ENCODE measurements around the gene URM1. TPM values are rescaled to one million over a fixed set of nuclear protein-coding genes. Genes with fewer than 3 reads are reported as not detected.

URM1 gene
- total RNA-seq, 1 experiment from 2014 or later: 46.6 TPM

DNA sequence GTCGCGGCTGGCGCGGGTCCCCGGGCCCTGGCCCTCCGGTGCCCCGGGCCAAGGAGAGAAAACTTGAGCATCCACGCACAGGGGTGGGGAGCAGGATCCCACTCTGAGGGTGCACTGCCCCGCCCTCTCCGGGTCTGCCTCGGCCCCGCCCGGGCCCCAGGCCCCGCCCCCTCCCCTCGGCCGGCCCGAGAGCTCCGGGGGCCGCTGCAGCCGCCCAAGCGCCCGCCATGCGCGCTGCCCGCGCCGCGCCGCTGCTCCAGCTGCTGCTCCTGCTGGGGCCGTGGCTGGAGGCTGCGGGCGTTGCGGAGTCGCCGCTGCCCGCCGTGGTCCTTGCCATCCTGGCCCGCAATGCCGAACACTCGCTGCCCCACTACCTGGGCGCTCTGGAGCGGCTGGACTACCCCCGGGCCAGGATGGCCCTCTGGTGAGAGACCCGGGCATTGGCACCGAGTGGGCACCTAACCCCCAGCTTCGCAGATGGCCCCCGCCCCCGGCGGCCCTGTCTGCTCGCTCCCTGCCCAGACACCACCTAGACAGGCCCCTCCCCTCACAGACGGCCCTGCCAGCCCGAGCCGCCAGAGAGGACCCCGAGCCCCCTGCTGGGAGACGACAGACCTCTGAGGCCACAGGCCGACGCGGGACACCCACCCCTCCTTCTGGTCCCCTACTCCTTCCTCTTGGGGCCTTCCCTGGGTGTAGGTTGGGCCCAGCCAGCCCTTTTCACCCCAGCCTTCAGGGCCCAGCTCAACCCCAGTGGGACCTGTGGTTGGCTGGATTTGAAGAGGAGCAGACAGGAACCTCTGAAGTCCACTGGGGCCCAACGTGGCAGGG is 49.7 kb downstream of the URM1 start, which contains the start of gene CERCAM:
Gene CERCAM (plus strand): TSS at position 207 of the 831 bp plus-strand sequence. CDS start 21 bp downstream, at position 228.
- no peak within 1 kb of the TSS for H4K5ac ChIP-seq (ENCODE audit: insufficient read length, low read depth, low read length)
- H2BK20ac ChIP-seq (ENCODE audit: low read depth, low read length, poor library complexity, severe bottlenecking): no peak within 1 kb of the TSS
- peaks cover 3% of the 10 kb centered on the region for H3K4me1 ChIP-seq (ENCODE audit: insufficient read depth, low read length)
- no peak within 1 kb of the TSS for H3K9ac ChIP-seq (ENCODE audit: extremely low read depth, insufficient read length, low read length)
- H4K8ac ChIP-seq (replicated peaks; ENCODE audit: insufficient read length, low read depth, low read length): no peak within 1 kb of the TSS
- no peak within 1 kb of the TSS for H3K27ac ChIP-seq (ENCODE audit: insufficient read length, low read depth, low read length)
- H3K79me1 ChIP-seq (ENCODE audit: insufficient read depth, low read depth, low read length, poor library complexity, severe bottlenecking): no peaks in the 10 kb centered on the region
- H3K79me2 ChIP-seq (ENCODE audit: insufficient read depth, low read length): no peaks in the 10 kb centered on the region
- no peak within 1 kb of the TSS for H2BK120ac ChIP-seq (ENCODE audit: low read depth, low read length, poor library complexity, severe bottlenecking)
- H2AFZ ChIP-seq (ENCODE audit: low read length): no peak within 1 kb of the TSS
- H3K23ac ChIP-seq (ENCODE audit: insufficient read length, low read depth, low read length): no peak within 1 kb of the TSS
- H3K14ac ChIP-seq (ENCODE audit: insufficient read depth, low read length): no peak within 1 kb of the TSS
- no peak within 1 kb of the TSS for H2BK12ac ChIP-seq (ENCODE audit: insufficient read length, low read depth, low read length)
- DNase-seq: peak; percentile 65
- H2BK5ac ChIP-seq (ENCODE audit: insufficient read length, low read length): no peak within 1 kb of the TSS
- Mint-ChIP-seq H3K4me1 (peaks cover 14 to 20% of the 10 kb centered on the region in 2 experiments), H3K27me3 (ENCODE audit: low read depth) (peaks cover 82% of the 10 kb centered on the region), H3K4me3 (peak within 1 kb of the TSS; percentile 60 to 81), H3K27ac (no peak within 1 kb of the TSS), H3K36me3 (ENCODE audit: insufficient read depth in 1 of 3, low read depth in 3 of 3) (no peaks in the 10 kb centered on the region), H3K9me3 (no peaks in the 10 kb centered on the region)
- WGBS (ENCODE audit: extremely low coverage, insufficient read length, low lambda C conversion rate): no CpG with 5 or more reads among the region's 59 CpGs
- no peak within 1 kb of the TSS for H3K56ac ChIP-seq (ENCODE audit: insufficient read length, low read depth, low read length)
- no peak for TF ChIP-seq CTCF (conservative IDR thresholded peaks at IDR 0.05)
- no peak within 1 kb of the TSS for H2AK5ac ChIP-seq (ENCODE audit: insufficient read length, low read length)
- no peak within 1 kb of the TSS for H3K4ac ChIP-seq (ENCODE audit: low read depth, low read length)
- no peak within 1 kb of the TSS for H3T11ph ChIP-seq (ENCODE audit: low read length)
- H3K23me2 ChIP-seq (ENCODE audit: insufficient read length, low read depth, low read length, poor library complexity, severe bottlenecking): peaks cover 12% of the 10 kb centered on the region
- no peak within 1 kb of the TSS for H4K91ac ChIP-seq (ENCODE audit: insufficient read length, low read depth, low read length)
- H3K9me3 ChIP-seq (ENCODE audit: control insufficient read depth, low read depth, low read length): no peaks in the 10 kb centered on the region
- no peak within 1 kb of the TSS for H3K18ac ChIP-seq (ENCODE audit: insufficient read length, low read depth, low read length)
- H3K27me3 ChIP-seq (ENCODE audit: insufficient read depth, low read length): peaks cover 13% of the 10 kb centered on the region; the same call in 1 of the 2 replicates
- peak within 1 kb of the TSS; percentile 45 for H3K4me2 ChIP-seq (ENCODE audit: insufficient read depth, insufficient read length, low read length)
- no peak within 1 kb of the TSS for H2BK15ac ChIP-seq (ENCODE audit: low read depth, low read length)
- H4K20me1 ChIP-seq (ENCODE audit: control insufficient read depth, insufficient read depth, insufficient read length): no peaks in the 10 kb centered on the region

All from H9 (cell line).